Heart right ventricle (tissue), 16 donors: ENCODE measurements around the gene TMEM240. TPM values are rescaled to one million over a fixed set of nuclear protein-coding genes. Genes with fewer than 3 reads are reported as not detected.

Experiments
- ATAC-seq, 8 donors: fragments of 200-7000 bp; cut with Tn5 transposase; one replicate each; pipeline ENCODE4 v1.9.1; 2020; ENCODE audit warnings: mild to moderate bottlenecking in 8 of 8, moderate library complexity in 8 of 8, moderate number of reproducible peaks in 1 of 8
- DNase-seq, 2 donors: peaks; one replicate each; pipeline ENCODE4 v3.0.0-alpha.2; 2020
- H3K27ac ChIP-seq, 10 donors: fragments of 200-600 bp; sonication (generic) in 2 of 10; one replicate each; pipeline versions ENCODE4 v1.5.0 to v1.8.0; 2020 to 2022; ENCODE audit warnings: mild to moderate bottlenecking in 3 of 10
- H3K27me3 ChIP-seq, 7 donors: fragments of 200-600 bp; one replicate each; pipeline ENCODE4 v1.8.0; 2021 to 2022; ENCODE audit warnings: mild to moderate bottlenecking in 2 of 7
- H3K36me3 ChIP-seq, 9 donors: fragments of 200-600 bp; sonication (generic) in 1 of 9; one replicate each; pipeline versions ENCODE4 v1.5.0 to v1.8.0; 2020 to 2022; ENCODE audit warnings: mild to moderate bottlenecking in 2 of 9
- H3K4me1 ChIP-seq, 9 donors: fragments of 200-600 bp; sonication (generic) in 1 of 9; one replicate each; pipeline versions ENCODE4 v1.5.0 to v1.8.0; 2020 to 2022; ENCODE audit warnings: mild to moderate bottlenecking in 4 of 9
- H3K4me3 ChIP-seq, 10 donors: fragments of 200-600 bp; sonication (generic) in 2 of 10; one replicate each; pipeline versions ENCODE4 v1.5.0 to v1.8.0; 2020 to 2022; ENCODE audit warnings: mild to moderate bottlenecking in 7 of 10, moderate library complexity in 2 of 10
- H3K9me3 ChIP-seq, 11 donors: fragments of 200-600 bp in 10 of 11; sonication (generic) in 2 of 11; one replicate each; pipeline versions ENCODE4 v1.5.0 to v1.8.0; 2013 to 2022; ENCODE audit warnings: mild to moderate bottlenecking in 2 of 11, control low read depth in 1 of 11, moderate library complexity in 1 of 11
- WGBS, 2 donors: extraction: QIAGEN DNeasy Blood & Tissue Kit; methylation state at CpG; one replicate each; pipeline ENCODE4 v1.1.7; 2013; ENCODE audit warnings: inconsistent platforms in 1 of 2; 5-methylcytosine and 5-hydroxymethylcytosine counted together
- intact Hi-C, 10 donors: fragments of 100-400 bp; cut with DNase I; formaldehyde crosslinking; loops; one replicate each; pipeline versions ENCODE4 v1.11.1 to v1.14.2; 2022
- long read RNA-seq, 3 donors: library from polyadenylated mRNA; unstranded; transcript quantifications; one replicate each; pipeline ENCODE4 v2.0.0, GENCODE V29; 2020 to 2021
- polyA plus RNA-seq, 2 donors: library from polyadenylated mRNA; stranded (reverse); fragments of 200-250 nt; gene quantifications; one replicate each; pipeline ENCODE4 v1.2.3, GENCODE V29; 2013
- total RNA-seq, 10 donors: library from RNA; stranded (reverse); fragmentation: NEBNext Ultra II Directional in 3 of 10; extraction: Animal tissue kit (Norgen Biotek cat#: 25700) in 3 of 10; gene quantifications; one replicate each; pipeline versions ENCODE4 v1.2.1 to v1.2.4, GENCODE V29; 2021 to 2023
- TF ChIP-seq, protein P1 (sequence below), 9 donors: fragments of 200-600 bp; sonication (generic) in 2 of 9; IDR thresholded peaks; one replicate each; pipeline versions ENCODE4 v1.5.0 to v1.8.0; 2021 to 2022; ENCODE audit warnings: antibody characterized with exemption in 9 of 9, mild to moderate bottlenecking in 5 of 9, moderate library complexity in 1 of 9
- donor health status: Arrhythmogenic right ventricular cardiomyopathy.
- donor health status: ischemic (EF 13 %, LVEDD 7.1; RV severe dilation, severe dysfunction).
- donor health status: healthy with polysubstance abuse.
- donor health status: DM: no; HTN: yes; CAD: no.
- donor health status: DM: no; HTN: no; CAD: no.
- donor health status: ischemic (EF 25% LVEDD 6.9; RV normal size, moderate dysfunction).
- donor health status: ischemic (EF 25% LVEDD 5.7; RV mildly dilated, moderate dysfunction).
- donor health status: healthy.
- donor health status: DM: yes; HTN: yes; CAD: no.
- donor health status: Ischemic cardiomyopathy.
- donor health status: ischemic (EF 35%, LVEDD 5.7; RV mildly dilated, moderate dysfunction).
- donor health status: nonischemic (EF 11% LVEDD 7.7; RV severe dilation, severe dysfunction).
- donor health status: DM: yes; HTN: yes; CAD: no.
- donor health status: PGD.
- donor health status: ischemic (EF 29% LVEDD 5.4; RV normal size, mild dysfunction).
- donor health status: nonischemic (EF 23%, LVEDD 6.1; RV moderate dilation, normal function).

The TMEM240 gene
- total RNA-seq (1 to 10 TPM; 3.2 to 6.2 (median 3.7) TPM), polyA plus RNA-seq (10 to 100 TPM in 1 of 2 donors, 1 to 10 TPM in 1; 3.5 to 12.1 TPM)
- long read RNA-seq, donor 1, partial matches to known transcripts: 0 of 1 reads
- long read RNA-seq, donor 1, other reads (novel, unspliced or antisense): 1 of 1 reads
- long read RNA-seq, donor 2: 0 reads
- long read RNA-seq, donor 3: 0 reads

- H3K27me3 ChIP-seq: peaks cover 0 to 15% (median 0%) of the 10 kb centered on the region in 7 donors
- H3K27ac ChIP-seq: peak within 1 kb of the TSS in 9 of 10 donors; percentile 69 to 87 (median 79)
- peak; percentile 87 to 88 for DNase-seq
- TF ChIP-seq, protein P1, sequence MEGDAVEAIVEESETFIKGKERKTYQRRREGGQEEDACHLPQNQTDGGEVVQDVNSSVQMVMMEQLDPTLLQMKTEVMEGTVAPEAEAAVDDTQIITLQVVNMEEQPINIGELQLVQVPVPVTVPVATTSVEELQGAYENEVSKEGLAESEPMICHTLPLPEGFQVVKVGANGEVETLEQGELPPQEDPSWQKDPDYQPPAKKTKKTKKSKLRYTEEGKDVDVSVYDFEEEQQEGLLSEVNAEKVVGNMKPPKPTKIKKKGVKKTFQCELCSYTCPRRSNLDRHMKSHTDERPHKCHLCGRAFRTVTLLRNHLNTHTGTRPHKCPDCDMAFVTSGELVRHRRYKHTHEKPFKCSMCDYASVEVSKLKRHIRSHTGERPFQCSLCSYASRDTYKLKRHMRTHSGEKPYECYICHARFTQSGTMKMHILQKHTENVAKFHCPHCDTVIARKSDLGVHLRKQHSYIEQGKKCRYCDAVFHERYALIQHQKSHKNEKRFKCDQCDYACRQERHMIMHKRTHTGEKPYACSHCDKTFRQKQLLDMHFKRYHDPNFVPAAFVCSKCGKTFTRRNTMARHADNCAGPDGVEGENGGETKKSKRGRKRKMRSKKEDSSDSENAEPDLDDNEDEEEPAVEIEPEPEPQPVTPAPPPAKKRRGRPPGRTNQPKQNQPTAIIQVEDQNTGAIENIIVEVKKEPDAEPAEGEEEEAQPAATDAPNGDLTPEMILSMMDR (IDR thresholded peaks at IDR 0.05): no peak
- no peaks in the 10 kb centered on the region for H3K9me3 ChIP-seq
- WGBS, 2 donors: 0 to 1% methylated on average over 36 to 85 of the region's 100 CpGs
- peak; percentile 46 to 88 (median 67) for ATAC-seq
- H3K4me3 ChIP-seq: peak within 1 kb of the TSS; percentile 8 to 70 (median 58)
- peaks cover 0 to 38% (median 4%) of the 10 kb centered on the region in 9 donors for H3K36me3 ChIP-seq
- intact Hi-C loops: no loop called here
- peaks cover 3 to 48% (median 27%) of the 10 kb centered on the region in 9 donors for H3K4me1 ChIP-seq
Measured at GRCh38 chr1:1540090-1540817, at the start of gene TMEM240. Gene TMEM240, minus strand, starts transcription at chr1:1540624. Its CDS starts 278 bp downstream, at chr1:1540346.

GRCh38 chr1:1583347-1584010 lies 43.1 kb upstream of the TMEM240 start:
- peak in 1 of 8 donors; percentile 14 for ATAC-seq
- Histone ChIP-seq H3K4me1 (no peaks in the 10 kb centered on the region), H3K9me3 (no peaks in the 10 kb centered on the region), H3K4me3 (no peak overlapping the region), H3K27ac (no peak overlapping the region), H3K27me3 (peaks cover 0 to 51% (median 23%) of the 10 kb centered on the region in 7 donors), H3K36me3 (no peaks in the 10 kb centered on the region)
- TF ChIP-seq, protein P1 (IDR thresholded peaks at IDR 0.05): no peak
- intact Hi-C loops: no loop called here
- WGBS, 2 donors: 84 to 86% methylated on average over 23 of the region's 23 CpGs
- no peak for DNase-seq

DNA sequence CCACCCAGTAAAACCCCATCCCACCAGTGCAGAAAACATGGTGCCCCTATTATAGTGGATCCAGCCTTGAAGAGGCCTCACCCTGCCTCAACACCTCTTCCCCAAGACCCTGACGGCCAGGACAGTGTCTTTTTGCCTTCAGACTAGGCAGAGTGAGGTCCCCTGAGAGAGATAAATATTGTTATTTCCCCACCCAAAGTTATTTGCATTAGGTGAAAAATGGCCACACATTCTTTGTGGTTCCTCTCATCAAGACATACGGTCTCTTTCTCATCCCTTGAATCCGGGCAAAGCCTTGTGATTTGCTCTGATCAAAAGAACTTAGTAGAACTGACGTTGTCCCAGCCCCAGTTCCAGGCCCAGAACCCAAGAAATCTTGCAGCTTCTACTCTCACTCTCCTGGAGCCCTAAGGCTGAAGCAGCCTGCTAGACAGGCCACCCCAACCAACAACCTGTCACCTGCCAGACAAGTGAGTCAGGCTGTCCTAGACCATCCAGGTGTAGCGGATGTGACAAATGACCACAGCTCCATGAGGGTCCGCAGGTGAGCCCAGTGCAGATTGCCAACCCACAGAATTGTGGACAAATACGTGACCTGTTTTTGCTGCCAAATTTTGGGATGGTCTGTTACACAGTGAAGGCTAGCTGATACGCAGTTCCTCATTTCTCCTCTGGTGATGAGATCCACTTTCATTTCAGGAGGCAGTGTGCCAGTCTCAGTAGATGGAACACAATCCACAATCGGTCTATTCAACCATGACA lies 42.3 kb upstream of the TMEM240 start:
- intact Hi-C loops: no loop called here
- WGBS, 2 donors: 72 to 79% methylated on average over 9 of the region's 9 CpGs
- Histone ChIP-seq H3K27me3 (peaks cover 0 to 47% (median 19%) of the 10 kb centered on the region in 7 donors), H3K4me3 (no peak overlapping the region), H3K36me3 (no peaks in the 10 kb centered on the region), H3K27ac (no peak overlapping the region), H3K9me3 (no peaks in the 10 kb centered on the region), H3K4me1 (no peaks in the 10 kb centered on the region)
- DNase-seq (no peak), ATAC-seq (no peak)
- TF ChIP-seq, protein P1 (IDR thresholded peaks at IDR 0.05): no peak
